HT-29 (cell line): ENCODE results near the gene MTMR10. TPM values are rescaled to one million over a fixed set of nuclear protein-coding genes. Genes with fewer than 3 reads are reported as not detected.

ENCODE experiments used
- DNase-seq: peaks from one replicate; pipeline ENCODE4 v3.0.0-alpha.2; 2015; ENCODE audit warnings: low spot score
- small RNA-seq: library from RNA; depleted of rRNA; stranded (forward); fragments of <200 nt; gene quantifications from one replicate; pipeline ENCODE3, GENCODE V24; 2014
- total RNA-seq: library from RNA; depleted of rRNA; stranded (reverse); fragments of >200 nt; shearing (Covaris generic); gene quantifications from 2 replicates; pipeline ENCODE4 v1.2.3, GENCODE V29; 2014; rRNA removed

Gene MTMR10
- total RNA-seq, 1 experiment from 2014 or later, result 24.6 TPM

GRCh38 chr15:30921781-30922479 is 69.5 kb downstream of the MTMR10 start:
- no peak for DNase-seq

DNA sequence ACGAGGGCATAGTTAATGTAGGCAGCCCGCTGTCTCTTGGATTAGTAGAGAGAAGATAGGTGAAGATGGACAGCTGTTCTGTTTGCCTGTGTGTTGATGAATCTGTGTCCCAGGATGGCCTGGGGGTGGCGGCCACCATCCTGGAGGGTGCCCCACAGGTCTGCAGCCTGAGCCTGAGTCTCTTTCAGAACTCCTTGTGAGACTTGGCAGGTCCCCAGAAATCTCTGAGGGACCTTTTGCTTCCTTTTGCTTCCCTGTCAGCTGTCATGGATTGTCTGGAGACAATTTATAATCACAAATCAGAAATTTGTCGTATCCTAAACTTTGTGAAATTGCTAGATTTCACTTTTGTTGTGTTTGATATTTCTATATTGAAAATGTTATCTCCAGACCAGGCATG is 70.3 kb downstream of the MTMR10 start:
- DNase-seq, result no peak

- no peak for DNase-seq
Measured at GRCh38 chr15:30919877-30920550, 71.4 kb downstream of the MTMR10 start.

DNA sequence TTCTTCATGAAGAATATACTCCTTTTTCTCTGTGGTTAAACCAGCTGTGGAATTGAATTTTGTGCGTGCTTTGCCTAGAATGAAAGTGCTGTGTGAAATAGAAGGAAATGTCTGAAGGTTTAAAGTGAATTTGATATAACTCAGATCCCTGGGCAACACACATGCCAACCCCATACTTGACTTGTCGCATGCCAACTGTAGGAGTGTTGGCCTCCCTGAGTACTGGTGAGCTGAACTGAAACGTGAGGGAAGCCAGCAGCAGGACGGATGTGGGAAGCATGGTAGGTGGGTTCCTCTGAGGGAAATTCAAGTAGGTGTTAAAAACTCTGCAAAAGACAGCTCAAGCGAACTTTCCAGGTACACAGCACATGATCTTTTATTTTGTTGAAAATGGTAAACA is 73.1 kb downstream of the MTMR10 start:
- DNase-seq, result no peak

DNA sequence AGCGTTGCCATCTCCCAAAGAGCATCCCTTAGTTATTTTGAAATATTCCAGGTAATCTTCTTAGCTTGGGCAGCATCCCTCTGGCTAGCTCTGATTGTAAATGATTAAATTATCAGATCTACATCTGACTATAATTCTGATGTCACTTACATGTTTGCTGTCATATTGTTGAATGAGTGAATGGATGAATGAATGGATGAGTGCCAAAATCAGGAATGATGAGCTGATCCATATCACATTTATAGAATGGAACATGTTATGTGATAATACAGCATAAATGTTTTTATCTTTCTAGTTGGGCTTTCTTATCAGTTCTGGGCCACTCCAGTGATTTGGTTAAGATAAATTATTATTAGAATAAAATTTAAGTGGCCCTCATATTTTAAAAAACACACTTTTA is 73.8 kb downstream of the MTMR10 start:
- DNase-seq, result no peak

DNA sequence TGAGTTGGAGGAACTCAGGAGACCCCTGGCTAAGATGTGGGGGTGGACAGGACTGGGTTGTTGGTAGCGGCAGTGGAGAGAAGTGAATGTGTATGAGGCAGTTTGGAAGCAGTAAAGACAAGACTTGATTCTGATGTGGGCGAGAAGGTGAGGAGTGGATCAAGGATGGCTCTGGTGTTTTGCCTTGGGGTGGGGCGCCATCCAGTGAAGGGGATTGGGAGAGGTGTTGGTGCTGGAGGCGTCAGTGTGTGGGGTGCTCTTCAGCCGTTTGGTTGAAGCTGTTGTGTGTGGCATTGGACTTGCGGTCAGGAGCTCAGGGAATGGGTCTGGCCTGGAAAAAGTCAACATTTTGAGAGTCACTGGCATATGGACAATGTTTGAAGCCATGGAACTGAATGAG is 74.4 kb downstream of the MTMR10 start:
- no peak for DNase-seq

- no peak for DNase-seq
Measured at GRCh38 chr15:30913761-30914160, 77.7 kb downstream of the MTMR10 start.

- no peak for DNase-seq
Measured at GRCh38 chr15:30906366-30906765, 85.1 kb downstream of the MTMR10 start.

- DNase-seq, result peak; percentile 43
Measured at GRCh38 chr15:30905821-30906220, 85.6 kb downstream of the MTMR10 start.

GRCh38 chr15:30904812-30905211 is 86.6 kb downstream of the MTMR10 start:
- no peak for DNase-seq

GRCh38 chr15:30903497-30904187 is 87.8 kb downstream of the MTMR10 start, which contains the start of gene FAN1:
TSS of gene FAN1 (plus strand) at chr15:30903915. CDS start at chr15:30904664, 749 bp downstream.
- DNase-seq, result peak; percentile 96

- no peak for DNase-seq
Measured at GRCh38 chr15:30901889-30902288, 89.5 kb downstream of the MTMR10 start.

GRCh38 chr15:30896211-30896606 is 95.2 kb downstream of the MTMR10 start:
- DNase-seq, result no peak

- no peak for DNase-seq
Measured at GRCh38 chr15:30895461-30896210, 95.8 kb downstream of the MTMR10 start.

- DNase-seq, result no peak
Measured at GRCh38 chr15:30889196-30889595, 102.2 kb downstream of the MTMR10 start.

Small RNAs within 50 kb of the gene (small RNA-seq; reads per million reads assigned to genes)
- not detected for gene RNU6-466P

Other genes with a start within 250 kb of the MTMR10 start
- gene FAN1, start 87.7 kb downstream of the MTMR10 start, total RNA-seq, result 7.3 and 13.7 TPM in 2 replicates
- gene TRPM1, start 110.1 kb upstream of the MTMR10 start, total RNA-seq, result not detected in 2 replicates